Keratinocyte (primary cell): Measurements from ENCODE around the gene AHCY. TPM values are rescaled to one million over a fixed set of nuclear protein-coding genes. Genes with fewer than 3 reads are reported as not detected.

Source experiments
- DNase-seq: peaks from one replicate; pipeline ENCODE4 v3.0.0-alpha.2; 2011; ENCODE audit warnings: low read depth, missing footprints, low spot score
- FAIRE-seq: peaks from 2 replicates; lab custom pipeline; 2011; peaks lifted over from hg19 to GRCh38; lab: Jason Lieb, UNC
- H2AFZ ChIP-seq: 2 replicates; pipeline ENCODE4 v1.6.0; 2012; ENCODE audit warnings: low read length, control low read depth, inconsistent platforms; ENCODE audit not compliant: control insufficient read depth
- H3K27ac ChIP-seq: 2 replicates; pipeline ENCODE4 v1.5.1; 2011; ENCODE audit warnings: low read length; ENCODE audit not compliant: control insufficient read depth, insufficient read depth
- H3K27me3 ChIP-seq: 3 replicates; pipeline ENCODE4 v1.6.0; 2011; ENCODE audit warnings: low read length; ENCODE audit not compliant: control insufficient read depth, insufficient read depth; ENCODE audit errors: extremely low read depth
- H3K36me3 ChIP-seq, 2 experiments: 2 replicates in 1 of 2; 3 replicates in 1 of 2; pipeline ENCODE4 v1.5.1; 2011; ENCODE audit warnings: low read length in 2 of 2, mild to moderate bottlenecking in 1 of 2; ENCODE audit not compliant: control insufficient read depth in 2 of 2, insufficient read depth in 2 of 2; ENCODE audit errors: extremely low read depth in 1 of 2
- H3K4me1 ChIP-seq: 3 replicates; pipeline ENCODE4 v1.5.1; 2011; ENCODE audit warnings: low read length; ENCODE audit not compliant: control insufficient read depth, insufficient read depth; ENCODE audit errors: extremely low read depth
- H3K4me2 ChIP-seq: 3 replicates; pipeline ENCODE4 v1.6.0; 2011; ENCODE audit warnings: low read depth, low read length; ENCODE audit not compliant: control insufficient read depth, insufficient read depth; ENCODE audit errors: extremely low read depth
- H3K4me3 ChIP-seq, 3 experiments: fragments of 200-600 bp in 1 of 3; sonication (generic) in 1 of 3; 2 replicates in 2 of 3; 3 replicates in 1 of 3; pipeline ENCODE4 v1.5.1; 2011 to 2016; ENCODE audit warnings: low read length in 3 of 3, mild to moderate bottlenecking in 3 of 3, control low read depth in 2 of 3, inconsistent platforms in 1 of 3, low read depth in 1 of 3, mixed read lengths in 1 of 3, mixed run types in 1 of 3, moderate library complexity in 1 of 3; ENCODE audit not compliant: control insufficient read depth in 2 of 3, insufficient read depth in 2 of 3; ENCODE audit errors: extremely low read depth in 1 of 3
- H3K79me2 ChIP-seq: 2 replicates; pipeline ENCODE4 v1.6.0; 2012; ENCODE audit warnings: low read length; ENCODE audit not compliant: control insufficient read depth, insufficient read depth
- H3K9ac ChIP-seq: 3 replicates; pipeline ENCODE4 v1.6.0; 2011; ENCODE audit warnings: low read length; ENCODE audit not compliant: control insufficient read depth, insufficient read depth; ENCODE audit errors: extremely low read depth
- H3K9me1 ChIP-seq: 3 replicates; pipeline ENCODE4 v1.6.0; 2011; ENCODE audit warnings: low read length; ENCODE audit not compliant: control insufficient read depth, insufficient read depth; ENCODE audit errors: extremely low read depth
- H3K9me3 ChIP-seq: 2 replicates; pipeline ENCODE4 v1.5.1; 2012; ENCODE audit warnings: low read depth, low read length; ENCODE audit not compliant: control insufficient read depth
- H4K20me1 ChIP-seq: 3 replicates; pipeline ENCODE4 v1.6.0; 2011; ENCODE audit warnings: low read length; ENCODE audit not compliant: control insufficient read depth, insufficient read depth; ENCODE audit errors: extremely low read depth
- EZH2 ChIP-seq: IDR thresholded peaks from one replicate; pipeline ENCODE4 v1.6.1; 2012; ENCODE audit warnings: inconsistent platforms, mild to moderate bottlenecking, low read length, moderate library complexity
- dilution Hi-C: fragments of 300-500 bp; cut with MboI; formaldehyde crosslinking; loops from one replicate; pipeline ENCODE4 v1.7.0; 2020; ENCODE audit warnings: low sequenced_read_pairs; ENCODE audit not compliant: extremely low pct_ligation_motif_present
- polyA plus RNA-seq, 5 experiments: library from polyadenylated mRNA; depleted of rRNA in 3 of 5; stranded (reverse) in 3 of 5; stranded (forward) in 1 of 5; unstranded in 1 of 5; fragments of >200 nt; gene quantifications; 1 replicate in 1 of 5; 2 replicates in 3 of 5; 3 replicates in 1 of 5; pipeline versions ENCODE4 v1.2.1 to v1.2.3, GENCODE V29; 2011 to 2012; ENCODE audit warnings: missing spikeins in 2 of 5, low read depth in 1 of 5, low replicate concordance in 1 of 5
- TF ChIP-seq, protein P1 (sequence below), 3 experiments: IDR thresholded peaks in 1 of 3; conservative IDR thresholded peaks in 1 of 3; optimal IDR thresholded peaks in 1 of 3; 2 replicates in 2 of 3; 3 replicates in 1 of 3; pipeline versions ENCODE3 to v1.5.1; 2011; ENCODE audit warnings: low read length in 3 of 3, mild to moderate bottlenecking in 3 of 3, moderate library complexity in 2 of 3, control low read depth in 1 of 3, inconsistent platforms in 1 of 3; ENCODE audit not compliant: insufficient read depth in 2 of 3; ENCODE audit errors: extremely low read depth in 1 of 3

Gene AHCY
- polyA plus RNA-seq, 1 donor (not counting 4 experiments of a cell fraction or from before 2014, with no cell fraction given) = 320 TPM

DNA sequence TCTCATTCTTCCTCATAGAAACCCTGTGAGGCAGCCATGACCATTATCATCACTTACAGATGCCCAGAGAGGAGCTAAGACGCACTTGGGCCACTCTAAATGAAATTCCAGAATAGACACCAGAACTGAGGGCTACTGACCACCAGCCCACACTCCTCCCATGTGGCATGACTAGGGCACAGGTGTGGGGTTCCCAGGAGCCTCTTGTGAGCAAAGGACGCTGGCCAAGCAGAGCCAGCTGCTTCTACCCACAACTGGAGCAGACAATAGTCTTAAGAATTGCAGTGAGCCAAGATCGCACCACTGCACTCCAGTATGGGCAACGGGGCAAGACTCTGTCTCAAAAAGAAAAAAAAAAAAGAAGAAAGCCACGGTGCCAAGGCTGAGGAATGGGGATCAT is 10.0 kb downstream of the AHCY start:
- H4K20me1 ChIP-seq = peaks cover 27% of the 10 kb centered on the region
- no peaks in the 10 kb centered on the region for H3K4me1 ChIP-seq
- H3K79me2 ChIP-seq = peaks cover 55% of the 10 kb centered on the region
- no peak overlapping the region for H3K4me3 ChIP-seq
- H3K4me2 ChIP-seq = no peak overlapping the region
- no peaks in the 10 kb centered on the region for H3K9me1 ChIP-seq
- peaks cover 60 to 68% of the 10 kb centered on the region in 2 experiments for H3K36me3 ChIP-seq
- TF ChIP-seq, protein P1, sequence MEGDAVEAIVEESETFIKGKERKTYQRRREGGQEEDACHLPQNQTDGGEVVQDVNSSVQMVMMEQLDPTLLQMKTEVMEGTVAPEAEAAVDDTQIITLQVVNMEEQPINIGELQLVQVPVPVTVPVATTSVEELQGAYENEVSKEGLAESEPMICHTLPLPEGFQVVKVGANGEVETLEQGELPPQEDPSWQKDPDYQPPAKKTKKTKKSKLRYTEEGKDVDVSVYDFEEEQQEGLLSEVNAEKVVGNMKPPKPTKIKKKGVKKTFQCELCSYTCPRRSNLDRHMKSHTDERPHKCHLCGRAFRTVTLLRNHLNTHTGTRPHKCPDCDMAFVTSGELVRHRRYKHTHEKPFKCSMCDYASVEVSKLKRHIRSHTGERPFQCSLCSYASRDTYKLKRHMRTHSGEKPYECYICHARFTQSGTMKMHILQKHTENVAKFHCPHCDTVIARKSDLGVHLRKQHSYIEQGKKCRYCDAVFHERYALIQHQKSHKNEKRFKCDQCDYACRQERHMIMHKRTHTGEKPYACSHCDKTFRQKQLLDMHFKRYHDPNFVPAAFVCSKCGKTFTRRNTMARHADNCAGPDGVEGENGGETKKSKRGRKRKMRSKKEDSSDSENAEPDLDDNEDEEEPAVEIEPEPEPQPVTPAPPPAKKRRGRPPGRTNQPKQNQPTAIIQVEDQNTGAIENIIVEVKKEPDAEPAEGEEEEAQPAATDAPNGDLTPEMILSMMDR (optimal IDR thresholded peaks at IDR 0.05 in 1 of 3, IDR thresholded peaks at IDR 0.05 in 1 of 3, conservative IDR thresholded peaks at IDR 0.05 in 1 of 3; ENCODE audit: extremely low read depth in 1 of 3, insufficient read depth in 2 of 3, low read length in 3 of 3) = no peak
- TF ChIP-seq EZH2 = no peak
- DNase-seq (no peak), FAIRE-seq (no peak)
- H3K9me3 ChIP-seq = no peaks in the 10 kb centered on the region
- no peak overlapping the region for H3K27ac ChIP-seq
- dilution Hi-C loops = no loop called here
- H3K9ac ChIP-seq = no peak overlapping the region
- no peaks in the 10 kb centered on the region for H3K27me3 ChIP-seq
- no peak overlapping the region for H2AFZ ChIP-seq

DNA sequence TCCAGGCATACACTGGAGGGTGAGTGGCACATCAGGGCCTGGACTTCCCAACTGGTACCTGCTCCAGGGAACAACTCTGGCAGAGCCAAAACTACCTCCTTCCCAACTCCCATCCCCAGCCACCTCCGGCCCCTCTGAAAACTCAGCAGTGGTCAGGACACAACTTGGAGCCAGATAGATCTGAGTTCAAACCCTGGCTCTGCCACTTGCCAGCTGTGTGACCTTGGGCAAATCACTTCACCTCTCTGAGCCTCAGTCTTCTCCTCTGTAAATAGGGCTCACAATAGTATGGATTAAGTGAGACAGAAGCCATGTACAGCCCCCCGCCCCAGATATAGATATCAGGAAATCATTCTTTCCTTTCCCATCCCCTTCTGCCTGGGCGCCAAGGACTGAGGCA is 10.7 kb downstream of the AHCY start:
- no peaks in the 10 kb centered on the region for H3K27me3 ChIP-seq
- dilution Hi-C loops = no loop called here
- no peaks in the 10 kb centered on the region for H3K9me1 ChIP-seq
- H3K79me2 ChIP-seq = peaks cover 52% of the 10 kb centered on the region
- no peaks in the 10 kb centered on the region for H3K9me3 ChIP-seq
- no peak overlapping the region for H3K9ac ChIP-seq
- H3K4me3 ChIP-seq = no peak overlapping the region
- H4K20me1 ChIP-seq = peaks cover 30% of the 10 kb centered on the region
- no peak overlapping the region for H3K27ac ChIP-seq
- peaks cover 66 to 74% of the 10 kb centered on the region in 2 experiments for H3K36me3 ChIP-seq
- TF ChIP-seq, protein P1 (optimal IDR thresholded peaks at IDR 0.05 in 1 of 3, IDR thresholded peaks at IDR 0.05 in 1 of 3, conservative IDR thresholded peaks at IDR 0.05 in 1 of 3; ENCODE audit: extremely low read depth in 1 of 3, insufficient read depth in 2 of 3, low read length in 3 of 3) = no peak
- no peak for TF ChIP-seq EZH2
- no peak overlapping the region for H2AFZ ChIP-seq
- no peak for DNase-seq
- no peaks in the 10 kb centered on the region for H3K4me1 ChIP-seq
- FAIRE-seq = no peak
- no peak overlapping the region for H3K4me2 ChIP-seq
